Measurements from ENCODE around the gene OR52A5.

OR52A5 gene

GRCh38 chr11:5090668-5091067, 47.5 kb downstream of the OR52A5 start:
- ChIA-PET CTCF (no interaction called here), POLR2A (no interaction called here)
- no peak for TF ChIP-seq CTBP1 (IDR thresholded peaks at IDR 0.05; ENCODE audit: borderline replicate concordance)

GRCh38 chr11:5088556-5088955, 49.6 kb downstream of the OR52A5 start:
- ChIA-PET CTCF (no interaction called here), POLR2A (no interaction called here)
- DNase-seq (ENCODE audit: extremely low spot score) = no peak
- TF ChIP-seq ZNF384 (IDR thresholded peaks at IDR 0.05) (no peak), BHLHE40 (IDR thresholded peaks at IDR 0.05; ENCODE audit: borderline replicate concordance) (no peak), FOXK2 (IDR thresholded peaks at IDR 0.05) (no peak), FOXA1 (IDR thresholded peaks at IDR 0.05) (no peak), LEF1 (IDR thresholded peaks at IDR 0.05; ENCODE audit: borderline replicate concordance) (no peak), SUZ12 (IDR thresholded peaks at IDR 0.05) (no peak), CTBP1 (IDR thresholded peaks at IDR 0.05; ENCODE audit: borderline replicate concordance) (no peak), ELF4 (IDR thresholded peaks at IDR 0.05) (no peak), NFRKB (IDR thresholded peaks at IDR 0.05) (no peak), PKNOX1 (IDR thresholded peaks at IDR 0.05) (no peak), TARDBP (IDR thresholded peaks at IDR 0.05) (no peak), ARNT (IDR thresholded peaks at IDR 0.05) (no peak), SP1 (IDR thresholded peaks at IDR 0.05) (no peak), HDGF (IDR thresholded peaks at IDR 0.05; ENCODE audit: borderline replicate concordance) (no peak), FOXM1 (IDR thresholded peaks at IDR 0.05; ENCODE audit: borderline replicate concordance) (no peak), L3MBTL2 (conservative IDR thresholded peaks at IDR 0.05) (no peak)

More at GRCh38 chr11:5090668-5091067, 47.5 kb downstream of the OR52A5 start:
- DNase-seq (ENCODE audit: extremely low spot score) = no peak

GRCh38 chr11:5083602-5084001, 54.6 kb downstream of the OR52A5 start:
- POLR2A ChIA-PET = no interaction called here
- DNase-seq (ENCODE audit: extremely low spot score) = no peak
- TF ChIP-seq FOXK2 (IDR thresholded peaks at IDR 0.05) (no peak), ARNT (IDR thresholded peaks at IDR 0.05) (no peak), ELF4 (IDR thresholded peaks at IDR 0.05) (no peak), L3MBTL2 (conservative IDR thresholded peaks at IDR 0.05) (no peak)
- CTCF ChIA-PET = no interaction called here

GRCh38 chr11:5081405-5081804, 56.8 kb downstream of the OR52A5 start:
- CTCF ChIA-PET = no interaction called here
- POLR2A ChIA-PET = no interaction called here
- TF ChIP-seq BHLHE40 (IDR thresholded peaks at IDR 0.05; ENCODE audit: borderline replicate concordance) = no peak
- TF ChIP-seq TARDBP (IDR thresholded peaks at IDR 0.05) = no peak
- TF ChIP-seq ARNT (IDR thresholded peaks at IDR 0.05) = no peak
- no peak for TF ChIP-seq HDGF (IDR thresholded peaks at IDR 0.05; ENCODE audit: borderline replicate concordance)
- no peak for TF ChIP-seq FOXK2 (IDR thresholded peaks at IDR 0.05)
- no peak for TF ChIP-seq FOXA1 (IDR thresholded peaks at IDR 0.05)
- no peak for TF ChIP-seq ELF4 (IDR thresholded peaks at IDR 0.05)
- TF ChIP-seq SUZ12 (IDR thresholded peaks at IDR 0.05) = no peak
- no peak for TF ChIP-seq NFRKB (IDR thresholded peaks at IDR 0.05)
- no peak for TF ChIP-seq SP1 (IDR thresholded peaks at IDR 0.05)
- TF ChIP-seq CTBP1 (IDR thresholded peaks at IDR 0.05; ENCODE audit: borderline replicate concordance) = no peak
- TF ChIP-seq FOXM1 (IDR thresholded peaks at IDR 0.05; ENCODE audit: borderline replicate concordance) = no peak
- no peak for TF ChIP-seq ZNF384 (IDR thresholded peaks at IDR 0.05)
- TF ChIP-seq L3MBTL2 (conservative IDR thresholded peaks at IDR 0.05) = no peak
- TF ChIP-seq PKNOX1 (IDR thresholded peaks at IDR 0.05) = no peak
- no peak for TF ChIP-seq LEF1 (IDR thresholded peaks at IDR 0.05; ENCODE audit: borderline replicate concordance)
- DNase-seq (ENCODE audit: extremely low spot score) = no peak

Measured in HEK293T (cell line).